HUDEP-2 (cell line): ENCODE measurements around the gene MOGAT2.

Experiments
- DNase-seq, 76 experiments: peaks; one replicate each; lab custom pipeline; 2025; ENCODE audit not compliant: unreplicated experiment in 76 of 76; lab: John Stamatoyannopoulos, UW

MOGAT2 gene

GRCh38 chr11:75717608-75718418 is at the start of gene MOGAT2:
Gene MOGAT2, plus strand, starts transcription at chr11:75717838. Its CDS starts 51 bp downstream, at chr11:75717889.
- DNase-seq: peak in 1 of 76 experiments; percentile 11

DNA sequence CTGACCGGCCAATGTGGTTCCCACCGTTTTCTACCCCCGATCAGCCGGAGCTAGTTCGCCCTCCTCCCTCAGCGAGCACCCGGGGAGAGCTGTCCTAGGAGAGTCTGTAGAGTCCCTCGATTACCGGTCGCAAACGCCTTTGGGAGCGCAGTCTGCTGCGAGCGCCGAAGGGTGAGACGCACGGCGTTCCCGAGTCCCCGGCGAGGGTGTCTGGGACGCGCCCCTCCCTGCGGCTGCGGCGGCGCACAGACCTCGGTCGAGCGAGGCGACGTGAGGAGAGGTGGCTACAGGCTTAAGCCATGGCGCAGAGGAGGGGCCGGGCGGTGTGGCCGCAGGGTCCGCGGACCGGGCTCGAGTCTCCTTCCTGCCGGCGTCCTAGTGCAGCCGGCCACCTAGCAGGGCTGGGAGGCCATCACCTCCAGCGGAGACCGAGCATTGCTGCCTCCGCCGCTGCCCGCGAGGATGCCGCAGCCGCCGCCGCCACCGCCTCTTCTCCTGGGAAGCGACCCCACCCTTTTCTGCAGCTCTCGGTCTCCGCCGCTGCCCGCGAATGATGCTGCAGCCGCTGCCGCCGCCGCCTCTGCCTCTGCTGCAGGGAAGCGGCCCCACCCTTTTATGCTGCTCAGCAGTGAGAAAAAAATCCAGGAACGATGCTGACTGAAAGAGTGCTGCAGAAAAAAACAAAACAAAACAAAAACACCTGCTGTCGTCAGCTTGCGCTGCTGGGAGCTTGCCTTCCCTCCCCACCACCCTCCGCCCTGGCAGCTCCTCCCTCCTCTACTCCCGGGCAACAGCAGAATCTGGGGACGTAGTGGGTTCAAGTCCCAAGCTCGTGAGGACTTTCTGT is 49.0 kb upstream of the MOGAT2 start, which contains the start of gene MAP6:
Gene MAP6, minus strand, starts transcription at position 588 of the 847 bp plus-strand sequence. CDS start 669 bp downstream, outside the sequence.
- peak in 17 of 76 experiments; percentile 7 to 32 (median 18) for DNase-seq

- DNase-seq: peak in 25 of 76 experiments; percentile 2 to 54 (median 16)
These were observed 43.6 kb upstream of the MOGAT2 start for GRCh38 chr11:75673977-75674582.

- DNase-seq: no peak
These were observed 40.4 kb upstream of the MOGAT2 start for GRCh38 chr11:75677275-75677674.

DNA sequence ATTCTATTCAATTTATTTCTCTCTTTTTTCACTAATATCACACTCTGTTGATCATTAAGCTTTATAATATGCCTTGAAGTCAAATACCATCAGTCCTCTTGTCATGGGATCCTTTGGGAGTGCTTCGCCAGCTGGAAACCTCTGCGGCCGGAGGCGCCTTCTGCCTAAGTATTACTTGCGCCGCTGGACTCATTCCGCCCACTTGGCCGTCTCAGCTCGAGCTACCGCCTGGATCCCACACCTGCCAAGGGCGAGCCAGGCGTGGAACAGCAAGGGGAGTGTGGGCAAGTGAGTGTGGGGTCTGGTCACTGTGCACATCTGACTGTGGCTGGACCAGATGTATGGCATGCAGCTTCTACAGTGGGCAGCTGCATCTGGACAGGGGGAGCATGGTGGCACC is 39.7 kb upstream of the MOGAT2 start:
- DNase-seq: no peak

DNA sequence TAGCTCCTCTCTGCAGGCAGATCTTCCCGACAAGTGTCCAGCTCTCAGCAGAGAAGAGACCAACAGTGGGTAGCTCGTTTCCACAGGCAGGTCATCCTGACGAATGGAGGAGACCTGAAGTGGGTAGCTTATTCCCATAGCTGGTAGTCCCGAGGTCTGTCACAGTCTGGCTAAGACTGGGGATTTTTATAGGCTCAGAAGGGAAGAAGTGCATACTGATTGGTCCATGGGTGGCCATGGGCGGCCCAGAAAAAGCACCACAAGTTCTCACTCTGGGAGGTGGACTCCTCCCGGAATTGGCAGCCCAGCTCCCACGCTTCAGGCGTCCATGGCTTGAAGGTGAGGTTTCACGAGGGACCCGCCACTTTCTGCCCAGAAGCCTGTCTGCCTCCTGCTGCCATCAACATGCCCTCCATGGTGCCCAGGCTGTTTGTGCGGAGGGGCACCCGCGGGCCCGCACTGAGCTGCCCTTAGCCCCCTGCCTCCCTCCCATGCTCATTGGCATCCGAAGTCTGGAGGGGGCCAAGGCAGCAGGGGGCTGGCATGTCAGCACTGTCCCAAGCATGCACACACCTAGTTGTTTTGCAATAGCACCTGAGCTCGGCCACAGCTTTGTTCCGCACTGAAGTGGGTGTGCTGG is 38.9 kb upstream of the MOGAT2 start:
- DNase-seq: no peak

GRCh38 chr11:75679566-75679965 is 38.1 kb upstream of the MOGAT2 start:
- DNase-seq: no peak

DNA sequence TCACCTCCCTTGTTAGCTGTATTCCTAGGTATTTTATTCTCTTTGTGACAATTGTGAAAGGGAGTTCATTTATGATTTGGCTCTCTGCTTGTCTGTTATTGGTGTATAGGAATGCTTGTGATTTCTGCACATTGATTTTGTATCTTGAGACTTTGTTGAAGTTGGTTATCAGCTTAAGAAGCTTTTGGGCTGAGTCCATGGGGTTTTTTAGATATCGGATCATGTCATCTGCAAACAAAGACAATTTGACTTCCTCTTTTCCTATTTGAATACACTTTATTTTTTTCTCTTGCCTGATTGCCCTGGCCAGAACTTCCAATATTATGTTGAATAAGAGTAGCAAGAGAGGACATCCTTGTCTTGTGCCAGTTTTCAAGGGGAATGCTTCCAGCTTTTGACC is 33.8 kb upstream of the MOGAT2 start:
- DNase-seq: peak in 10 of 76 experiments; percentile 3 to 28 (median 9)

GRCh38 chr11:75689863-75690609 is 27.6 kb upstream of the MOGAT2 start:
- DNase-seq: no peak

DNA sequence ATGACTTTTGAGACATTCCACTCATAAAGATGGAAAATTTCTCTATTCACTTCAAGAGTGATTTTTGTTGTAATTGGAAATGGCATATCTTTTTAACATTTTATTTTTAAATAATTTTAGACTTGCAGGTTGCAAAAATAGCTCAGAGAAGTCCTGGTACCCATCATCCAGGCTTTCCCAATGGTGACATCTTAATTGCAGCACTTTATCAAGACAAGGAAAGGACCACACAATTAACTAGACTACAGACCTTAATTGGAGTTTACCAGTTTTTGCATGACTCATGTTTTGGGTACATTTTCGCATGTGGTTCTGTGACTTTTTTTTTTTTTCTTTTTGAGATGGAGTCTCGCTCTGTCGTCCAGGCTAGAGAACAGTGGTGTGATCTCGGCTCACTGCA is 25.8 kb upstream of the MOGAT2 start:
- no peak for DNase-seq

- DNase-seq: no peak
These were observed 19.6 kb upstream of the MOGAT2 start for GRCh38 chr11:75697906-75698581.

DNA sequence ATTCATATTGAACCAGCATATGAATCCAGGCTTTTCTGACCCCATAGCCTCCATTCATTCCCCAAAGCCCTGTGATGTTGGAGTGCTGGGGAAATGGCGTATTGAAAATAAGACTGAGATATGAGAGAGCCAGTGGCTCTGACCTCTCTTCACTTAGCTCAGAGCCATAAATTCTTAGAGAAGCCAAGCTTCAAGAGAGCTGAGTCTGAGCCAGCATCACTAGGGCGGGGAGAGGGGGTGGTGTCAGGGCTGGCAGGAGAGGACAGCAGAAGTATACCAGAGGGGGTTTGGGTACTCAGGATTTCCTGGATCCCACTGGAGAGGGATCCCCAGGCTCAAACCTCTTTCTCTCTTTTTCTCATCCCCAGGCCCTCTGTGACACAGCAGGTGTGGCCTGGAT is 16.7 kb upstream of the MOGAT2 start:
- no peak for DNase-seq

DNA sequence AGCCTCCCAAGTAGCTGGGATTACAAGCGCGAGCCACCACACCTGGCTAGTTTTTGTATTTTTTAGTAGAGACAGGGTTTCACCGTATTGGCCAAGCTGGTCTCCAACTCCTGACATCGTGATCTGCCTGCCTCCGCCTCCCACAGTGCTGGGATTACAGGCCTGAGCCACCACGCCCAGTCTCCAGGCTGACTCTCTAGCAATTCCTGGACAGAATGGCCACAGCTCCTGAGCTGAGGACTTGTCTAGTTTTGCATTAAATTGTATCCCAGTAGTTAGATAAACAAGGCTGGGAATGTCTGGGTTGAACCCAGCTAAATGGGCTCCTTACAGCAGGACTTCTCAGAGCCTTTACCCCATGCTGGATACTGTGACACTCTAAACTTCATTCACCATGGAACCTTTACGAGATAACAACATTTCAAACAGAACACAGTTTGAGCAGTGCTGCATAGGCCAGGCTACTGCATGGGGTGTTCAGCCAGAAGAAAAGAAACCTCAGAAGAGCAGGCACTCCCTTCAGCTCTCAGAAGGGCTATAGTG is 13.9 kb upstream of the MOGAT2 start:
- no peak for DNase-seq

DNA sequence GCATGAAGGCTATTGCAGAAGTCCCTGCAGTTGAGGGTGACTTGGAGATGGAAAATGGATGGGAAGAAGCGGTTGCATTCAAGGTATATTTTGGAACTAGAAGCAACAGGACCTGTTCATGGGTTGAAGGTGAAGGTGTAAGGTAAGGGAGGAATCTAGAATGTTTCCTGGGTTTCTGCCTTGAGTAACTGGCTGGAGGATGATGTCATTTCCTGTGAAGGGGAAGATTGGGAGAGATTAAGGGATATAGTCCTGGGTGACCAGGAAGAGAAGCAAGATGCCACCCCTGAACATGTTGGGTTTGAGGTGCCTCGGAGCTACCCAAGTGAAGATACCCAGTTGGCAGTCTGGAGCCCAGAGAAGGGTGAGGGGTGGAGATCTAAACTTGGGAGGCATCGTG is 12.1 kb upstream of the MOGAT2 start:
- DNase-seq: no peak

- DNase-seq: peak in 65 of 76 experiments; percentile 8 to 74 (median 52)
These were observed 11.3 kb upstream of the MOGAT2 start for GRCh38 chr11:75706260-75706729.

- DNase-seq: peak in 62 of 76 experiments; percentile 5 to 73 (median 42)
These were observed 3.4 kb upstream of the MOGAT2 start for GRCh38 chr11:75714211-75714610.

GRCh38 chr11:75715688-75716087 is 1.9 kb upstream of the MOGAT2 start:
- DNase-seq: no peak

- DNase-seq: no peak
These were observed 979 bp upstream of the MOGAT2 start for GRCh38 chr11:75716659-75717058.
